GM19099 (cell line): Measurements from ENCODE around the gene PERCC1.

Experiments
- POLR2A ChIP-seq: IDR thresholded peaks from 3 replicates; pipeline ENCODE4 v1.6.1; 2011; ENCODE audit warnings: low read depth; ENCODE audit not compliant: insufficient read length; ENCODE audit errors: extremely low read depth

Gene PERCC1

GRCh38 chr16:1427473-1428461 is 3.1 kb upstream of the PERCC1 start:
- no peak for TF ChIP-seq POLR2A

GRCh38 chr16:1428511-1428910 is 2.4 kb upstream of the PERCC1 start:
- TF ChIP-seq POLR2A, result no peak

GRCh38 chr16:1429012-1429411 is 1.9 kb upstream of the PERCC1 start:
- TF ChIP-seq POLR2A, result no peak

GRCh38 chr16:1429631-1430030 is 1.2 kb upstream of the PERCC1 start:
- no peak for TF ChIP-seq POLR2A

- TF ChIP-seq POLR2A, result no peak
Measured at GRCh38 chr16:1430214-1430758, 592 bp upstream of the PERCC1 start.

GRCh38 chr16:1431497-1432270 is 806 bp downstream of the PERCC1 start:
- TF ChIP-seq POLR2A, result no peak

GRCh38 chr16:1432388-1433262 is 1.7 kb downstream of the PERCC1 start:
- TF ChIP-seq POLR2A, result no peak

GRCh38 chr16:1433263-1433560 is 2.3 kb downstream of the PERCC1 start:
- TF ChIP-seq POLR2A, result no peak

- no peak for TF ChIP-seq POLR2A
Measured at GRCh38 chr16:1433756-1434155, 2.9 kb downstream of the PERCC1 start.

- no peak for TF ChIP-seq POLR2A
Measured at GRCh38 chr16:1434644-1435592, 4.0 kb downstream of the PERCC1 start.

- no peak for TF ChIP-seq POLR2A
Measured at GRCh38 chr16:1435921-1436697, 5.2 kb downstream of the PERCC1 start.

GRCh38 chr16:1436731-1437355 is 6.0 kb downstream of the PERCC1 start:
- TF ChIP-seq POLR2A, result no peak
